Small intestine (tissue), 16 donors: ENCODE results near the gene NUDT15. TPM values are rescaled to one million over a fixed set of nuclear protein-coding genes. Genes with fewer than 3 reads are reported as not detected.

Source experiments
- DNase-seq, 2 donors: peaks; one replicate each; pipeline versions ENCODE4 v3.0.0 to v3.0.0-alpha.2; 2013
- FAIRE-seq: peaks from 2 replicates; lab custom pipeline; 2012; peaks lifted over from hg19 to GRCh38; lab: Jason Lieb, UNC
- H3K27ac ChIP-seq, 3 donors: one replicate each; pipeline ENCODE4 v1.5.1; 2013; ENCODE audit warnings: low read length in 2 of 3, mild to moderate bottlenecking in 2 of 3, control low read depth in 1 of 3, inconsistent platforms in 1 of 3, low read depth in 1 of 3, moderate library complexity in 1 of 3
- H3K27me3 ChIP-seq, 3 donors: one replicate each; pipeline ENCODE4 v1.6.1; 2013; ENCODE audit warnings: low read length in 3 of 3, inconsistent platforms in 1 of 3; ENCODE audit not compliant: control insufficient read depth in 3 of 3, insufficient read depth in 3 of 3
- H3K36me3 ChIP-seq, 3 donors: one replicate each; pipeline ENCODE4 v1.6.1; 2013; ENCODE audit warnings: low read length in 3 of 3, inconsistent platforms in 1 of 3, low read depth in 1 of 3, mild to moderate bottlenecking in 1 of 3, moderate library complexity in 1 of 3; ENCODE audit not compliant: control insufficient read depth in 3 of 3, insufficient read depth in 2 of 3
- H3K4me1 ChIP-seq, 3 donors: one replicate each; pipeline ENCODE4 v1.6.1; 2013; ENCODE audit warnings: low read length in 2 of 3, inconsistent platforms in 1 of 3, low read depth in 1 of 3, mild to moderate bottlenecking in 1 of 3, moderate library complexity in 1 of 3; ENCODE audit not compliant: control insufficient read depth in 3 of 3, insufficient read depth in 2 of 3
- H3K4me3 ChIP-seq, 3 donors: one replicate each; pipeline ENCODE4 v1.5.1; 2013; ENCODE audit warnings: low read length in 3 of 3, control low read depth in 1 of 3, inconsistent platforms in 1 of 3, low read depth in 1 of 3, mild to moderate bottlenecking in 1 of 3, moderate library complexity in 1 of 3
- H3K9me3 ChIP-seq, 2 donors: one replicate each; pipeline ENCODE4 v1.6.1; 2013; ENCODE audit warnings: low read depth in 1 of 2, low read length in 1 of 2; ENCODE audit not compliant: control insufficient read depth in 2 of 2, insufficient read depth in 1 of 2
- WGBS, 3 donors: extraction: QIAGEN DNeasy Blood & Tissue Kit; methylation state at CpG; one replicate each; pipeline ENCODE4 v1.1.7; 2013; 5-methylcytosine and 5-hydroxymethylcytosine counted together
- long read RNA-seq, 10 donors: transcript quantifications; one replicate each; lab custom pipeline, GENCODE V29; 2026
- polyA plus RNA-seq, 4 donors: library from polyadenylated mRNA; stranded (reverse) in 3 of 4; unstranded in 1 of 4; fragments of 200-250 nt in 3 of 4; fragments of 120-200 nt in 1 of 4; gene quantifications; one replicate each; pipeline versions ENCODE4 v1.2.1 to v1.2.3, GENCODE V29; 2013
- donor health status: healthy with polysubstance abuse.
- donor health status: control.
- donor health status: control.
- donor health status: Bipolar disorder and iron deficiency.
- donor health status: healthy.

NUDT15 gene
- polyA plus RNA-seq, result 10 to 100 TPM; 13.2 to 33.9 (median 23.8) TPM
- long read RNA-seq, donor 1, result 0 reads
- long read RNA-seq, donor 2, partial matches to known transcripts, result 0 of 1 reads
- long read RNA-seq, donor 2, other reads (novel, unspliced or antisense), result 0 of 1 reads
- long read RNA-seq, donor 3, transcript NUDT15-201 (3 exons, 2,098 nt), result major isoform, 5 of 5 reads
- long read RNA-seq, donor 3, partial matches to known transcripts, result 0 of 5 reads
- long read RNA-seq, donor 3, other reads (novel, unspliced or antisense), result 0 of 5 reads
- long read RNA-seq, donor 4, result 0 reads
- long read RNA-seq, donor 5, partial matches to known transcripts, result 0 of 3 reads
- long read RNA-seq, donor 5, other reads (novel, unspliced or antisense), result 0 of 3 reads
- long read RNA-seq, donor 6, transcript NUDT15-201 (3 exons, 2,098 nt), result major isoform, 5 of 5 reads
- long read RNA-seq, donor 6, partial matches to known transcripts, result 0 of 5 reads
- long read RNA-seq, donor 6, other reads (novel, unspliced or antisense), result 0 of 5 reads
- long read RNA-seq, donor 7, result 0 reads
- long read RNA-seq, donor 8, partial matches to known transcripts, result 6 of 6 reads
- long read RNA-seq, donor 8, other reads (novel, unspliced or antisense), result 0 of 6 reads
- long read RNA-seq, donor 9, partial matches to known transcripts, result 0 of 2 reads
- long read RNA-seq, donor 9, other reads (novel, unspliced or antisense), result 0 of 2 reads
- long read RNA-seq, donor 10, transcript NUDT15-201 (3 exons, 2,098 nt), result major isoform, 14 of 14 reads
- long read RNA-seq, donor 10, partial matches to known transcripts, result 0 of 14 reads
- long read RNA-seq, donor 10, other reads (novel, unspliced or antisense), result 0 of 14 reads

DNA sequence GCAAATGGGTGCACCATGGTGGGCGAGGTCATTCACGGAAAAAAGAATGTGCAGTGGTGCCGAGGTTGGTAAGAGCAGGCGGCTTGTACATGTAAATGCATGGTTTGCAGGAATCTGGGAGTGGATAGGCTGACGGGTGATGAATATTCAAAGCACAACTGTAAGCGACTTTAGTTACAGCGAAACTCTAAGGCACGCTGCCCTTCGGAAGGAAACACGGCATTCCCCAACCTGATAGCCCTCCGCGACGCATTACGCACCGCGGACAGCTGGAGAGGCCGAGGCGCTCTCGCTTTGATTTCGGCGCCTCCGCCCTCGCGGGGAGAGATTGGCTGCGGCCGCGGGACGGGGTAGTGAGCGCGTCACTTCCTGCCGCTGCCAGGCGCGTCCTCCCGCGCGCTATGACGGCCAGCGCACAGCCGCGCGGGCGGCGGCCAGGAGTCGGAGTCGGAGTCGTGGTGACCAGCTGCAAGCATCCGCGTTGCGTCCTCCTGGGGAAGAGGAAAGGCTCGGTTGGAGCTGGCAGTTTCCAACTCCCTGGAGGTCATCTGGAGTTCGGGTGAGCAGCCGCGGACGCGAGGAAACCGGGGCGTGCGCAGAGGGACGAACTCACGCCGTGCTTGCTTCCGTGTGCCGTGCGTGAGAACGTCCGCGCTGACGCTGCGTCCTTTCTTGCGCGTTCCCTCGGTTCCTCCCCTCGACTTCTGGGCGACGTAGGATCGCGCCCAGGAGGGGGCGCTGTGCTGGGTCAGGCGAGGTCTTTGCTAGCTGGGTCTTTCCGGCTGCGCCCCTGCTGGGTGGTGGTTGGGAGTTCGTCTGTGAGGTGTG lies at the start of gene NUDT15:
Gene NUDT15 (plus strand): TSS at position 381 of the 828 bp plus-strand sequence. CDS start 21 bp downstream, at position 402.
- Histone ChIP-seq H3K36me3 (peaks cover 0 to 2% (median 0%) of the 10 kb centered on the region in 3 donors), H3K9me3 (peaks cover 2 to 10% of the 10 kb centered on the region in 2 donors), H3K4me1 (peaks cover 5 to 16% (median 9%) of the 10 kb centered on the region in 3 donors), H3K27ac (peak within 1 kb of the TSS; percentile 90 to 98 (median 98)), H3K27me3 (no peaks in the 10 kb centered on the region), H3K4me3 (peak within 1 kb of the TSS; percentile 59 to 67 (median 60))
- FAIRE-seq (no peak), DNase-seq (peak; percentile 96 to 99)
- WGBS, 3 donors, result 0% methylated on average over 75 to 82 of the region's 82 CpGs

DNA sequence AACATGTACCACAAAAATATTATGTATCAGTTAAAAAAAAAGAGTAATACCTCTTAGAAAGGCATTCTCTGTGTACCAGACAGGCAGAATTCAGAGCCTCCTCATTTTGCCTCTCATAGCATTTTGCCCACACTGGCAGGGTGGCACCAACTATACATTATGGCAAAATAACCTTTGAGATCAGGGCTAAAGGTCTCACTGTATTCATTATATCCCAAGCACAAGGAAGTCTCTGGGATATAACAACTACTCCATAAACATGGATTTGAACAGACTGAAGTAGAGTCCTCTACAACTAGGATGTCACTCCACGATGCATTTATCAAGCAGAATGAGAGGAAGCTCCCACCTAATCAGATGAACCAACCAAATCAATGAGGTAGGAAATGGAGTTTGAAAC lies 47.1 kb upstream of the NUDT15 start:
- FAIRE-seq, result no peak
- peak; percentile 15 to 74 for DNase-seq
- no peaks in the 10 kb centered on the region for H3K9me3 ChIP-seq
- H3K4me3 ChIP-seq, result no peak overlapping the region
- no peaks in the 10 kb centered on the region for H3K27me3 ChIP-seq
- peaks cover 0 to 8% (median 3%) of the 10 kb centered on the region in 3 donors for H3K4me1 ChIP-seq
- H3K36me3 ChIP-seq, result peaks cover 0 to 15% (median 8%) of the 10 kb centered on the region in 3 donors
- no peak overlapping the region for H3K27ac ChIP-seq
- WGBS, 3 donors, result 24 to 45% (median 33%) methylated on average over 1 of the region's 1 CpG

DNA sequence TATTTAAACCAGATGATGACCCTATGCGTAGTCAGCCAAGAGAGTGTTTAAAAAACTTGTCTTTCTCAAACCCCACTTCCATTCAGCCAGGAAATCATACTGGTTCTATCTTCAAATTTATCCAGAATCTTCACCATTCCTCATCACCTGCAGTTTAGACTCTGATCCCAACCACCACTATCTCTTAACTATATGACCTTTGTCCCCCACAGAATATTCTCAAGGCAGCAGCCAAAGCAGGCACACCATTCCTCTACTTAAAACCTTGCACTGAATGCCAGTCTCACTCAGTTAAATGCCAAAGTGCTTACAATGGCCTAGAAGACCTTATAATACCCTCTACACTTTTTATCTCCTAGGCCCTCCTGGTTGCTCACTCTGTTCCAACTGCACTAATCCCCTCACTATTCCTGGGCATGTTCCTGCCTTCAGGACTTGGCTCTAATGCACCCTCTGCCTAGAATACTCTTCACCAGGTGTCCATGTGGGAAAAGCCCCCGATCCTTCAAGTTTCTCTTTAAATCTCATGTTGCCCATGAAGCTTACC lies 46.5 kb upstream of the NUDT15 start:
- Histone ChIP-seq H3K4me3 (no peak overlapping the region), H3K27me3 (no peaks in the 10 kb centered on the region), H3K4me1 (peaks cover 0 to 8% (median 3%) of the 10 kb centered on the region in 3 donors), H3K36me3 (peaks cover 0 to 15% (median 6%) of the 10 kb centered on the region in 3 donors), H3K9me3 (no peaks in the 10 kb centered on the region), H3K27ac (peak overlapping the region in 1 of 3 donors; percentile 7)
- 92 to 93% (median 92%) methylated on average over 2 of the region's 2 CpGs for WGBS, 3 donors
- peak; percentile 54 to 77 for DNase-seq
- no peak for FAIRE-seq

DNA sequence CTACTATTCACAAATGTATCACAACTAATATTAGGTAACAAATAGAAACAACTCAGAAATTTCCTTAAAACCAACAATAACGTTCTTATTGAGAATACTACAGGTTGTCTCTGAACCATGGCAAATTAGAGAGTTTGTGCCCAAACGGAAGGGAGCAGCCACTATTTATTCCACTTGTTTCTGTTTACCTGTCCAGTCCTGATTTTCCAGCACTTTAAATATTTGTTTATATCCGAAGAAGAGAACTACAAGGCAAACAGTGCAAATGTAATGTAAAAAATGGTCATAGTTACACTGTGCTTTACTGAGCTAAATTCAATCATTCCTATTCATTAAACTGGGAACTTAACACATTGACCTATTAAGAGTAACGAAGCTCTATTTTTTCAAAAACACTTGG lies 45.7 kb upstream of the NUDT15 start:
- Histone ChIP-seq H3K36me3 (peaks cover 0 to 15% (median 4%) of the 10 kb centered on the region in 3 donors), H3K4me3 (no peak overlapping the region), H3K27ac (no peak overlapping the region), H3K27me3 (no peaks in the 10 kb centered on the region), H3K9me3 (no peaks in the 10 kb centered on the region), H3K4me1 (peaks cover 0 to 8% (median 3%) of the 10 kb centered on the region in 3 donors)
- DNase-seq (no peak), FAIRE-seq (no peak)
- 90 to 93% (median 92%) methylated on average over 4 of the region's 4 CpGs for WGBS, 3 donors

DNA sequence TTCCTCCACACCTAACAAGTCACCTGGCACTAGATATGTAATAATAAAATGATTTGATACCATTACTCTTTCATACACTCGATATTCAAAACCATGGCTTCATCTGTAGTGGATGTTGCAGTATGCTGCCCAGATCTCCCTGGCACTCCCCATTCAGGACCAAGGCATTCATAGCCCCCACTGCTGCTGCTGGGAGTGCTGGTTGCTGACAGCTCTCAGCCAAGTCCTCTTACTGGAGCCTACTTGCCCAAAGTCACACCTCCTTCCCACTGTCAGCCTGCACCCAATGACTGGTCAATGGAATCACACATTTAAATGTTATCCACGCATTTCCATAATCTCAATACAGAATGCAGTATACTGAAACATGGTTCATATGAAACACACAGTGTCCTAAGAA lies 40.1 kb upstream of the NUDT15 start:
- Histone ChIP-seq H3K4me3 (no peak overlapping the region), H3K36me3 (peaks cover 0 to 14% (median 4%) of the 10 kb centered on the region in 3 donors), H3K4me1 (peaks cover 0 to 4% (median 2%) of the 10 kb centered on the region in 3 donors), H3K27me3 (no peaks in the 10 kb centered on the region), H3K27ac (no peak overlapping the region), H3K9me3 (no peaks in the 10 kb centered on the region)
- WGBS, 3 donors, result 92 to 96% (median 95%) methylated on average over 2 of the region's 2 CpGs
- no peak for FAIRE-seq
- no peak for DNase-seq

DNA sequence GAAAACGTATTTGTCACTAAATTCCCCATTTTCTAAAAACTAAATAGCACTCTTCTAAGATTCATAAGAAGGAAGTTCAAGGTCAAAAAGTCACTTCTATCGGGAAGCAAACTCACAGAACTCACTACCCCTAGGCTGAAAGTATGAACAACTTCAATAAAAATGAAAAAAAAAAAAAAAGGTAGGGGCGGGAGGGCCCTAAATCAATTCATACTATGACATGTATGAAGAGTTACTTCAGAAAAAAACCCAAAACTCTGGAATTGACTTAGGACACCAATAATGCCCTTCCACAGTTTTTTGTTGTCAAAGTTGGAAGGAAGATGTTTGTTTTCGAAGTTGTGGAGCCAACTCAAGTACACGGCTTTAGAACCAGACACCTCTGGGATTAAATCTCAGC lies 37.6 kb upstream of the NUDT15 start:
- DNase-seq, result no peak
- 20 to 45% (median 28%) methylated on average over 5 of the region's 5 CpGs for WGBS, 3 donors
- Histone ChIP-seq H3K9me3 (no peaks in the 10 kb centered on the region), H3K36me3 (peaks cover 0 to 6% (median 0%) of the 10 kb centered on the region in 3 donors), H3K4me1 (peaks cover 0 to 4% (median 2%) of the 10 kb centered on the region in 3 donors), H3K4me3 (peak overlapping the region in 2 of 3 donors; percentile 63 to 97), H3K27me3 (no peaks in the 10 kb centered on the region), H3K27ac (no peak overlapping the region)
- no peak for FAIRE-seq

DNA sequence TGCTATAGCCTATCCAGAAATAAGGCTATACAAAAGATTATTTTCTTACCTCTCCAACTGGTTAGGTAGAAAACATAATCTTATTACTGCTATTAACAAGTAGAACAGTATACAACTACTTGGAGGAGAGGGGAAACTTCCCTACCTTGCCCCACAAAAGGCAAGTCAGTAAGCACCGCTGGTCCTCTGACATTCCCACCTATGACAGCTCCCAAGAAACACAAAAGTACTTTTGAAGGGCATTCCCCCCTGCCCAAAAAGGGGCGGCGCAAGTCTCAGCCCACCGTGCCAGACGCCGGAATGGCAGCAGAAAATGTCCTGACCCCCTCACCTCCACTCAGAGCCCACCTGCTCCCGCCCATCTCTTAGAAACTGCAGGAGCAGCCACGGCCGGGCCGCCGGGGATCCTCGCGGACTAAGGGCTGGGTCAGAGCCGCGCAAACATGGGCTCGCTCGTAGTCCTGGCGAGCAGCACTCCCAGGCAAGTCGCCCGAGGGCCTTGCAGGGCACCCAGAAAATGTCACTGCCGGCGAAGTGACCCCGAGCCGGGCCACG lies 36.9 kb upstream of the NUDT15 start:
- H3K27me3 ChIP-seq, result no peaks in the 10 kb centered on the region
- FAIRE-seq, result no peak
- 0 to 1% (median 0%) methylated on average over 25 of the region's 25 CpGs for WGBS, 3 donors
- H3K4me3 ChIP-seq, result peak overlapping the region; percentile 63 to 98 (median 97)
- H3K9me3 ChIP-seq, result no peaks in the 10 kb centered on the region
- H3K27ac ChIP-seq, result peak overlapping the region; percentile 25 to 86 (median 74)
- DNase-seq, result peak in 1 of 2 donors; percentile 37
- peaks cover 0 to 4% (median 2%) of the 10 kb centered on the region in 3 donors for H3K4me1 ChIP-seq
- H3K36me3 ChIP-seq, result peaks cover 0 to 6% (median 0%) of the 10 kb centered on the region in 3 donors
